Astrocyte (in vitro differentiated cells and primary cell): ENCODE measurements around the gene CACNA1C. TPM values are rescaled to one million over a fixed set of nuclear protein-coding genes. Genes with fewer than 3 reads are reported as not detected.

Source experiments
- DNase-seq: peaks from one replicate; pipeline ENCODE4 v3.0.0-alpha.2; 2010; ENCODE audit warnings: low read depth
- FAIRE-seq: peaks from 2 replicates; lab custom pipeline; 2011; peaks lifted over from hg19 to GRCh38; lab: Jason Lieb, UNC
- H2AFZ ChIP-seq: 2 replicates; pipeline ENCODE4 v1.6.0; 2012; ENCODE audit warnings: low read depth, low read length, inconsistent platforms
- H3K27ac ChIP-seq: 2 replicates; pipeline ENCODE4 v1.5.1; 2011; ENCODE audit warnings: low read depth, low read length, inconsistent platforms
- H3K27me3 ChIP-seq: 2 replicates; pipeline ENCODE4 v1.6.0; 2011; ENCODE audit warnings: low read length, inconsistent platforms; ENCODE audit not compliant: insufficient read depth
- H3K36me3 ChIP-seq: 2 replicates; pipeline ENCODE4 v1.5.1; 2011; ENCODE audit warnings: low read length, inconsistent platforms; ENCODE audit not compliant: insufficient read depth
- H3K4me1 ChIP-seq: 2 replicates; pipeline ENCODE4 v1.5.1; 2011; ENCODE audit warnings: low read length, inconsistent platforms; ENCODE audit not compliant: insufficient read depth
- H3K4me2 ChIP-seq: 2 replicates; pipeline ENCODE4 v1.6.0; 2012; ENCODE audit warnings: low read length, inconsistent platforms
- H3K4me3 ChIP-seq: 2 replicates; pipeline ENCODE4 v1.5.1; 2011; ENCODE audit warnings: low read depth, mild to moderate bottlenecking, low read length, inconsistent platforms; ENCODE audit not compliant: insufficient read depth
- H3K79me2 ChIP-seq: 2 replicates; pipeline ENCODE4 v1.6.0; 2012; ENCODE audit warnings: mild to moderate bottlenecking, low read length, inconsistent platforms; ENCODE audit not compliant: insufficient read depth
- H3K9ac ChIP-seq: 2 replicates; pipeline ENCODE4 v1.6.0; 2012; ENCODE audit warnings: mild to moderate bottlenecking, low read length, inconsistent platforms
- H3K9me3 ChIP-seq: 2 replicates; pipeline ENCODE4 v1.5.1; 2012; ENCODE audit warnings: low read depth, mild to moderate bottlenecking, low read length, inconsistent platforms; ENCODE audit not compliant: insufficient read depth
- H4K20me1 ChIP-seq: 2 replicates; pipeline ENCODE4 v1.6.0; 2012; ENCODE audit warnings: low read length, inconsistent platforms; ENCODE audit not compliant: insufficient read depth
- H3K27ac Mint-ChIP-seq: one replicate; pipeline ENCODE4 v1.8.0; 2021; ENCODE audit warnings: mild to moderate bottlenecking, mixed read lengths; ENCODE audit not compliant: unreplicated experiment
- H3K27me3 Mint-ChIP-seq: one replicate; pipeline ENCODE4 v1.8.0; 2021; ENCODE audit warnings: low read depth, mixed read lengths; ENCODE audit not compliant: unreplicated experiment
- H3K36me3 Mint-ChIP-seq: one replicate; pipeline ENCODE4 v1.8.0; 2021; ENCODE audit warnings: low read depth, mixed read lengths; ENCODE audit not compliant: unreplicated experiment
- H3K4me1 Mint-ChIP-seq: one replicate; pipeline ENCODE4 v1.8.0; 2021; ENCODE audit warnings: low read depth, mixed read lengths; ENCODE audit not compliant: unreplicated experiment
- H3K4me3 Mint-ChIP-seq: one replicate; pipeline ENCODE4 v1.8.0; 2021; ENCODE audit warnings: mild to moderate bottlenecking, moderate library complexity, mixed read lengths; ENCODE audit not compliant: unreplicated experiment
- H3K9me3 Mint-ChIP-seq: one replicate; pipeline ENCODE4 v1.8.0; 2021; ENCODE audit warnings: mild to moderate bottlenecking, mixed read lengths; ENCODE audit not compliant: unreplicated experiment
- CTCF ChIP-seq: IDR thresholded peaks from 2 replicates; pipeline ENCODE4 v1.5.1; 2011; ENCODE audit warnings: low read depth, mild to moderate bottlenecking, inconsistent platforms, low read length, moderate library complexity; ENCODE audit not compliant: insufficient read depth
- EZH2 ChIP-seq: IDR thresholded peaks from 2 replicates; pipeline ENCODE4 v1.6.1; 2012; ENCODE audit warnings: mild to moderate bottlenecking, low read length, inconsistent platforms; ENCODE audit not compliant: insufficient read depth
- total RNA-seq: library from RNA; stranded (reverse); gene quantifications from 2 replicates; pipeline ENCODE4 v1.2.1, GENCODE V29; 2021

CACNA1C gene
- total RNA-seq, 1 donor from 2014 or later: 2.1 TPM

GRCh38 chr12:2284857-2285256 lies 232.1 kb downstream of the CACNA1C start:
- Histone ChIP-seq H4K20me1 (no peaks in the 10 kb centered on the region), H2AFZ (peak overlapping the region; percentile 54), H3K27ac (peak overlapping the region; percentile 65), H3K9me3 (no peaks in the 10 kb centered on the region), H3K4me2 (peak overlapping the region; percentile 83), H3K27me3 (no peaks in the 10 kb centered on the region), H3K9ac (peak overlapping the region; percentile 55), H3K36me3 (no peaks in the 10 kb centered on the region), H3K4me3 (no peak overlapping the region), H3K4me1 (peaks cover 26% of the 10 kb centered on the region), H3K79me2 (no peaks in the 10 kb centered on the region)
- peaks cover 16% of the 10 kb centered on the region for H3K4me1 Mint-ChIP-seq
- FAIRE-seq (peak; percentile 37), DNase-seq (peak; percentile 70)
- TF ChIP-seq EZH2: no peak
- TF ChIP-seq CTCF: peak; percentile 59
- H3K27ac Mint-ChIP-seq: no peak overlapping the region
- peaks cover 35% of the 10 kb centered on the region for H3K27me3 Mint-ChIP-seq
- no peak overlapping the region for H3K4me3 Mint-ChIP-seq
- H3K9me3 Mint-ChIP-seq: no peaks in the 10 kb centered on the region
- peaks cover 3% of the 10 kb centered on the region for H3K36me3 Mint-ChIP-seq

- H3K9me3 ChIP-seq: no peaks in the 10 kb centered on the region
- H3K4me3 ChIP-seq: no peak overlapping the region
- H3K9ac ChIP-seq: peak overlapping the region; percentile 55
- H2AFZ ChIP-seq: no peak overlapping the region
- no peak overlapping the region for H3K27ac ChIP-seq
- no peak for DNase-seq
- no peaks in the 10 kb centered on the region for H3K27me3 ChIP-seq
- H3K4me1 Mint-ChIP-seq: peaks cover 16% of the 10 kb centered on the region
- H4K20me1 ChIP-seq: no peaks in the 10 kb centered on the region
- FAIRE-seq: no peak
- H3K4me1 ChIP-seq: peaks cover 26% of the 10 kb centered on the region
- no peak overlapping the region for H3K27ac Mint-ChIP-seq
- H3K36me3 Mint-ChIP-seq: peaks cover 3% of the 10 kb centered on the region
- H3K79me2 ChIP-seq: no peaks in the 10 kb centered on the region
- H3K36me3 ChIP-seq: no peaks in the 10 kb centered on the region
- TF ChIP-seq EZH2: no peak
- no peak for TF ChIP-seq CTCF
- H3K4me2 ChIP-seq: no peak overlapping the region
- peaks cover 35% of the 10 kb centered on the region for H3K27me3 Mint-ChIP-seq
- no peaks in the 10 kb centered on the region for H3K9me3 Mint-ChIP-seq
- no peak overlapping the region for H3K4me3 Mint-ChIP-seq
Measured at GRCh38 chr12:2285462-2285861, 232.7 kb downstream of the CACNA1C start.

GRCh38 chr12:2286047-2286446 lies 233.3 kb downstream of the CACNA1C start:
- no peak overlapping the region for H3K4me3 Mint-ChIP-seq
- H3K27me3 Mint-ChIP-seq: peaks cover 35% of the 10 kb centered on the region

More at GRCh38 chr12:2286047-2286446, 233.3 kb downstream of the CACNA1C start:
- Histone ChIP-seq H4K20me1 (no peaks in the 10 kb centered on the region), H3K36me3 (no peaks in the 10 kb centered on the region), H3K9ac (no peak overlapping the region), H3K9me3 (no peaks in the 10 kb centered on the region), H3K27ac (no peak overlapping the region), H3K27me3 (no peaks in the 10 kb centered on the region), H3K4me1 (peaks cover 26% of the 10 kb centered on the region), H2AFZ (no peak overlapping the region), H3K4me3 (no peak overlapping the region), H3K79me2 (no peaks in the 10 kb centered on the region), H3K4me2 (no peak overlapping the region)
- H3K9me3 Mint-ChIP-seq: no peaks in the 10 kb centered on the region
- TF ChIP-seq EZH2 (no peak), CTCF (no peak)
- H3K36me3 Mint-ChIP-seq: peaks cover 3% of the 10 kb centered on the region
- DNase-seq (no peak), FAIRE-seq (no peak)
- H3K4me1 Mint-ChIP-seq: peaks cover 18% of the 10 kb centered on the region
- H3K27ac Mint-ChIP-seq: no peak overlapping the region
